DOHH2 (cell line): ENCODE data around the gene MAGI1.

Experiments used
- H3F3A ChIP-seq: fragments of 200-600 bp; sonication (generic), shearing (Covaris generic); 2 replicates; pipeline ENCODE4 v1.6.0; 2016; ENCODE audit warnings: antibody characterized with exemption, mild to moderate bottlenecking; ENCODE audit not compliant: control insufficient read depth, insufficient read depth
- H3K27ac ChIP-seq: fragments of 200-600 bp; sonication (generic); 2 replicates; pipeline ENCODE4 v1.5.1; 2014; ENCODE audit warnings: low read depth, mild to moderate bottlenecking, low read length, moderate library complexity
- H3K27me3 ChIP-seq: fragments of 200-600 bp; sonication (generic); 2 replicates; pipeline ENCODE4 v1.6.1; 2014; ENCODE audit warnings: mild to moderate bottlenecking, low read length, mixed read lengths; ENCODE audit not compliant: control insufficient read depth
- H3K36me3 ChIP-seq: fragments of 200-600 bp; sonication (generic); 2 replicates; pipeline ENCODE4 v1.6.1; 2014; ENCODE audit warnings: mild to moderate bottlenecking, low read length, moderate library complexity, mixed read lengths; ENCODE audit not compliant: control insufficient read depth
- H3K4me1 ChIP-seq: fragments of 200-600 bp; sonication (generic); 2 replicates; pipeline ENCODE4 v1.6.1; 2014; ENCODE audit warnings: mild to moderate bottlenecking, low read length, mixed read lengths; ENCODE audit not compliant: control insufficient read depth
- H3K4me2 ChIP-seq: fragments of 200-600 bp; sonication (generic); 2 replicates; pipeline ENCODE4 v1.6.0; 2014; ENCODE audit warnings: mild to moderate bottlenecking, low read length, moderate library complexity
- H3K4me3 ChIP-seq: fragments of 200-600 bp; sonication (generic); 2 replicates; pipeline ENCODE4 v1.5.1; 2014; ENCODE audit warnings: mild to moderate bottlenecking, low read length, mixed read lengths
- H3K79me2 ChIP-seq: fragments of 200-600 bp; sonication (generic); 2 replicates; pipeline ENCODE4 v1.6.1; 2014; ENCODE audit warnings: mild to moderate bottlenecking, low read length, mixed read lengths; ENCODE audit not compliant: control insufficient read depth
- H3K9me2 ChIP-seq: fragments of 200-600 bp; sonication (generic); replicated peaks from 2 replicates; pipeline ENCODE4 v1.6.1; 2014; ENCODE audit warnings: mild to moderate bottlenecking, low read length, mixed read lengths; ENCODE audit not compliant: control insufficient read depth
- H3K9me3 ChIP-seq: fragments of 200-600 bp; sonication (generic); 2 replicates; pipeline ENCODE4 v1.6.1; 2014; ENCODE audit warnings: antibody characterized with exemption, low read length, mixed read lengths; ENCODE audit not compliant: control insufficient read depth, insufficient read depth
- H4K20me1 ChIP-seq: fragments of 200-600 bp; sonication (generic); 2 replicates; pipeline ENCODE4 v1.6.0; 2014; ENCODE audit warnings: low read depth, mild to moderate bottlenecking, antibody characterized with exemption, low read length, moderate library complexity; ENCODE audit not compliant: control insufficient read depth, insufficient read depth
- EZH2phosphoT487 ChIP-seq: fragments of 200-600 bp; sonication (generic); IDR thresholded peaks from 2 replicates; pipeline ENCODE4 v1.6.1; 2017; ENCODE audit warnings: borderline replicate concordance, mild to moderate bottlenecking, antibody characterized with exemption, low read length, moderate library complexity, mixed read lengths
- TF ChIP-seq, protein P1 (sequence below): fragments of 200-600 bp; sonication (generic); IDR thresholded peaks from one replicate; pipeline ENCODE4 v1.5.1; 2014; ENCODE audit warnings: antibody characterized with exemption, mild to moderate bottlenecking, low read depth, low read length; ENCODE audit not compliant: poor library complexity, severe bottlenecking

MAGI1 gene

DNA sequence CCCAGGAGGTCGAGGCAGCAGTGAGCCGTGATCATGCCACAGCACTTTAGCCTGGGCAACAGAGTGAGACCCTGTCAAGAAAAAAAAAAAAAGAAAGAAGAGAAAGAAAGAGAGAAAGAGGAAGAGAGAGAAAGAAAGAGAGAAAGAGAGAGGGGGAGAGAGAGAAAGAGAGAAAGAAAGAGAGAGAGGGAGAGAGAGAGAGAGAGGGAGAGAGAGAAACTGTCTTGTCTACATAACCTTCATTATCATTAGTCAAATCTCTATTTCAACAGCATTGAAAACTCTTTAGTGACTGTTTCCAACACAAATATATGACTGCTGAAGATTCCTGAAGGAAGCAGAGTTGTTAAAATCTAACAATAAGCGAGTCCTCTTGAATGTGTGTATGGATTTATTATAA is 304.3 kb downstream of the MAGI1 start:
- no peak for TF ChIP-seq EZH2phosphoT487
- TF ChIP-seq, protein P1, sequence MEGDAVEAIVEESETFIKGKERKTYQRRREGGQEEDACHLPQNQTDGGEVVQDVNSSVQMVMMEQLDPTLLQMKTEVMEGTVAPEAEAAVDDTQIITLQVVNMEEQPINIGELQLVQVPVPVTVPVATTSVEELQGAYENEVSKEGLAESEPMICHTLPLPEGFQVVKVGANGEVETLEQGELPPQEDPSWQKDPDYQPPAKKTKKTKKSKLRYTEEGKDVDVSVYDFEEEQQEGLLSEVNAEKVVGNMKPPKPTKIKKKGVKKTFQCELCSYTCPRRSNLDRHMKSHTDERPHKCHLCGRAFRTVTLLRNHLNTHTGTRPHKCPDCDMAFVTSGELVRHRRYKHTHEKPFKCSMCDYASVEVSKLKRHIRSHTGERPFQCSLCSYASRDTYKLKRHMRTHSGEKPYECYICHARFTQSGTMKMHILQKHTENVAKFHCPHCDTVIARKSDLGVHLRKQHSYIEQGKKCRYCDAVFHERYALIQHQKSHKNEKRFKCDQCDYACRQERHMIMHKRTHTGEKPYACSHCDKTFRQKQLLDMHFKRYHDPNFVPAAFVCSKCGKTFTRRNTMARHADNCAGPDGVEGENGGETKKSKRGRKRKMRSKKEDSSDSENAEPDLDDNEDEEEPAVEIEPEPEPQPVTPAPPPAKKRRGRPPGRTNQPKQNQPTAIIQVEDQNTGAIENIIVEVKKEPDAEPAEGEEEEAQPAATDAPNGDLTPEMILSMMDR, result no peak
- Histone ChIP-seq H3F3A (no peaks in the 10 kb centered on the region), H3K27ac (no peak overlapping the region), H3K4me3 (no peak overlapping the region), H3K4me1 (no peaks in the 10 kb centered on the region), H3K36me3 (no peaks in the 10 kb centered on the region), H3K79me2 (no peaks in the 10 kb centered on the region), H3K4me2 (no peak overlapping the region), H3K9me2 (no peaks in the 10 kb centered on the region), H3K9me3 (no peaks in the 10 kb centered on the region), H3K27me3 (no peaks in the 10 kb centered on the region), H4K20me1 (no peaks in the 10 kb centered on the region)

DNA sequence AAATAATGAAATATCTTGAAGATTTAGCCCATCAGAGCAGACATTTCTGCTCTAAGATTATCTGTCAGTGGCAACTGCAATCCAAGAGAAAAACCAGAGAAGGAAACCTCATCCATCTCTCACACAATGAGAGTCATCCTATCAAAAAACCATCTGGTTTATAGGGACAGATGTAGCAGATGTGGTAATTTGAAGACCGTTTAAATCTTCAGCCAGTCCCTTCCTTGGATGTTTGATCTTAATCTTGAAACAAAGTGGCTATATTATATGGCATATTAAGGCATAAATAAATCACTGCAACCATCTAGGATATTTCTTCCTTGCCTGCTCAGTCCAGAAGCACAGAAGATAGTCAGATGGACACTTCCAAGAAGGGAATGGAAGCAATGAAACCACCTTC is 305.3 kb downstream of the MAGI1 start:
- Histone ChIP-seq H3K9me3 (no peaks in the 10 kb centered on the region), H3K4me1 (no peaks in the 10 kb centered on the region), H3K27me3 (no peaks in the 10 kb centered on the region), H3K4me3 (no peak overlapping the region), H3K4me2 (no peak overlapping the region), H3K9me2 (no peaks in the 10 kb centered on the region), H3K27ac (no peak overlapping the region), H3F3A (no peaks in the 10 kb centered on the region), H4K20me1 (no peaks in the 10 kb centered on the region), H3K36me3 (no peaks in the 10 kb centered on the region), H3K79me2 (no peaks in the 10 kb centered on the region)
- TF ChIP-seq EZH2phosphoT487, result no peak
- TF ChIP-seq, protein P1, result no peak

DNA sequence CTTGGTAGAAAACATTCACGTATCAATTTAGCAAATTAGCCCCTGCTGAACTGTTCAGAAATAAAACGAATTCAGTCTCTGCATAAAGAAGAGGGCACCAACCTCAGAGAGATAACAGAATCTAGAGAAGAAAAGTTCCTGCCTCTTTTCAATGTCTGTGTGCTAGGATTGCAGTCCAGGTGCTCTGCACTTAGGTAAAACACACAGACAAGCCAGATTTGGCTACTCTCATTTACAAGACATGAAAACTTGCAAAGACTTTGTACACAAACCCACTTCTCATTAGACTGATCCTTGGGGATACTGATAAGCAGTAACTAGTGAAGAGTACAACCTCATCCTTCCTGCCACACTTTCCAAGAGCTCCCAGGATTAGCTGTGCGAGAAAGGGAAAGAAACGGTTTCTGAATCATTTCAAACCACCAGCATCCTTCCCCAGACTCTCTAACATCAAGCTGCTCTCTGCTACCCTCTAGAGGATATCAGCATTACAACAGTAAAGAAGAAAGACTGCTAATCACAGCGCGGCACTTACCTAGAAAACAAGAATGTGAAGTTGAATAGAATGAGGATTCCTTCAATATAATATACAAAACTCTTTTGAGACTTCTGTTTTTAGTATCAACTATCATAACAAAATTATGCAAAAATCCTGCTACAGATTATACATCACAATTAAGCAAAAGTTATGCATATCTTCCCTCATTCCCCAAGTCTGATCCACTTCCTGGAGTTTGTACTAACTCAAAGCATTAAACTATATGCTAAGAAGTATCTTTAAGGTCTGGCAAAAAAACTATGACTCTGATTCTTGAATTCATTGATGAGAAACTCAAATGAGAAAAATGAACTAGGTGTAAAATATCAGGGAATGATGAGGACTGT is 306.4 kb downstream of the MAGI1 start:
- H3K79me2 ChIP-seq, result no peaks in the 10 kb centered on the region

More for the DNA sequence above, 306.4 kb downstream of the MAGI1 start:
- no peaks in the 10 kb centered on the region for H3F3A ChIP-seq
- H3K4me3 ChIP-seq, result no peak overlapping the region
- TF ChIP-seq, protein P1, result peak; percentile 74
- TF ChIP-seq EZH2phosphoT487, result no peak
- no peaks in the 10 kb centered on the region for H3K9me3 ChIP-seq
- H3K27ac ChIP-seq, result no peak overlapping the region
- H4K20me1 ChIP-seq, result no peaks in the 10 kb centered on the region
- no peak overlapping the region for H3K4me2 ChIP-seq
- H3K36me3 ChIP-seq, result no peaks in the 10 kb centered on the region
- H3K27me3 ChIP-seq, result no peaks in the 10 kb centered on the region
- no peaks in the 10 kb centered on the region for H3K4me1 ChIP-seq
- no peaks in the 10 kb centered on the region for H3K9me2 ChIP-seq
